PC-3 (cell line): Measurements from ENCODE around the gene PLCXD1. TPM values are rescaled to one million over a fixed set of nuclear protein-coding genes. Genes with fewer than 3 reads are reported as not detected.

Experiments
- ATAC-seq: fragments of 200-7000 bp; cut with Tn5 transposase; 2 replicates; pipeline ENCODE4 v1.9.1; 2020; ENCODE audit warnings: mild to moderate bottlenecking, moderate library complexity
- BruUV-seq: library from RNA; stranded (reverse); fragments of 400-500 nt; replicated peaks from 2 replicates; lab custom pipeline; 2021; lab: Mats Ljungman, UMichigan
- CTCF ChIA-PET: fragments of 300-600 bp; sonication (Branson Sonifier 250); formaldehyde crosslinking; loops from one replicate; lab custom pipeline; 2022; ENCODE audit warnings: antibody characterized with exemption; lab: Charles Lee
- POLR2A ChIA-PET: fragments of 300-600 bp; sonication (Branson Sonifier 250); formaldehyde crosslinking; loops from one replicate; lab custom pipeline; 2022; ENCODE audit warnings: antibody characterized with exemption; ENCODE audit not compliant: unreplicated experiment; lab: Charles Lee
- DNase-seq: peaks from one replicate; pipeline ENCODE4 v3.0.0-alpha.2; 2015
- H2AFZ ChIP-seq: fragments of 300-600 bp; sonication (generic); 2 replicates; pipeline ENCODE4 v1.6.0; 2016; ENCODE audit warnings: antibody characterized with exemption, low read length
- H3F3A ChIP-seq: fragments of 300-600 bp; sonication (generic); one replicate; pipeline ENCODE4 v1.6.0; 2017; ENCODE audit warnings: antibody characterized with exemption, low read length, control low read depth, mild to moderate bottlenecking; ENCODE audit not compliant: unreplicated experiment
- H3K27ac ChIP-seq: fragments of 300-600 bp; sonication (generic); 2 replicates; pipeline ENCODE4 v1.5.1; 2016; ENCODE audit warnings: mild to moderate bottlenecking, low read length
- H3K27me3 ChIP-seq: fragments of 300-600 bp; sonication (generic); 2 replicates; pipeline ENCODE4 v1.6.1; 2016; ENCODE audit warnings: low read length, mixed read lengths
- H3K36me3 ChIP-seq: fragments of 300-600 bp; sonication (generic); 2 replicates; pipeline ENCODE4 v1.6.1; 2016; ENCODE audit warnings: low read depth, mixed run types, low read length, mixed read lengths
- H3K4me1 ChIP-seq: fragments of 300-600 bp; sonication (generic); 2 replicates; pipeline ENCODE4 v1.5.1; 2016; ENCODE audit warnings: low read length; ENCODE audit not compliant: insufficient read depth
- H3K4me2 ChIP-seq: fragments of 300-600 bp; sonication (generic); 2 replicates; pipeline ENCODE4 v1.6.0; 2016; ENCODE audit warnings: low read length
- H3K4me3 ChIP-seq: fragments of 300-600 bp; sonication (generic); 2 replicates; pipeline ENCODE4 v1.5.1; 2016; ENCODE audit warnings: mild to moderate bottlenecking, low read length, mixed read lengths
- H3K79me2 ChIP-seq: fragments of 300-600 bp; sonication (generic); 2 replicates; pipeline ENCODE4 v1.6.1; 2017; ENCODE audit warnings: low read length, mixed read lengths
- H3K9ac ChIP-seq: fragments of 300-600 bp; sonication (generic); 2 replicates; pipeline ENCODE4 v1.6.0; 2016; ENCODE audit warnings: mild to moderate bottlenecking, low read length
- H3K9me2 ChIP-seq: fragments of 300-600 bp; sonication (generic); replicated peaks from 2 replicates; pipeline ENCODE4 v1.6.1; 2016; ENCODE audit warnings: mixed run types, low read length, mixed read lengths
- H3K9me3 ChIP-seq: fragments of 300-600 bp; sonication (generic); 2 replicates; pipeline ENCODE4 v1.6.1; 2016; ENCODE audit warnings: low read length, mixed read lengths
- H4K20me1 ChIP-seq: fragments of 300-600 bp; sonication (generic); 2 replicates; pipeline ENCODE4 v1.6.1; 2016; ENCODE audit warnings: low read length, mixed read lengths
- CTCF ChIP-seq: fragments of 300-600 bp; sonication (generic); conservative IDR thresholded peaks from 2 replicates; pipeline ENCODE4 v1.5.1; 2017; ENCODE audit warnings: antibody characterized with exemption, low read depth, mild to moderate bottlenecking, low read length
- EZH2 ChIP-seq: fragments of 300-600 bp; sonication (generic); IDR thresholded peaks from one replicate; pipeline ENCODE4 v1.6.1; 2017; ENCODE audit warnings: antibody characterized with exemption, mild to moderate bottlenecking, low read length; ENCODE audit not compliant: unreplicated experiment
- EZH2phosphoT487 ChIP-seq: fragments of 300-600 bp; sonication (generic); IDR thresholded peaks from 2 replicates; pipeline ENCODE4 v1.6.1; 2018; ENCODE audit warnings: mild to moderate bottlenecking, antibody characterized with exemption, low read length, borderline replicate concordance
- intact Hi-C: fragments of 100-400 bp; cut with micrococcal nuclease; formaldehyde crosslinking; loops from 2 replicates; pipeline ENCODE4 v1.9.0; 2023
- total RNA-seq: library from RNA; depleted of rRNA; stranded (reverse); fragments of >200 nt; gene quantifications from 2 replicates; pipeline ENCODE4 v1.2.3, GENCODE V29; 2014

Gene PLCXD1
- total RNA-seq, 1 experiment from 2014 or later = 25.7 TPM

- H3K27me3 ChIP-seq = no peaks in the 10 kb centered on the region
- intact Hi-C loops = no loop called here
- no peaks in the 10 kb centered on the region for H3K4me1 ChIP-seq
- no peak for DNase-seq
- H3K9me3 ChIP-seq = no peaks in the 10 kb centered on the region
- no peak overlapping the region for H3K27ac ChIP-seq
- no TSS peak for BruUV-seq
- H3K36me3 ChIP-seq = peaks cover 10% of the 10 kb centered on the region; the same call in 1 of the 2 replicates
- H2AFZ ChIP-seq = no peak overlapping the region
- H3K9ac ChIP-seq = no peak overlapping the region
- no peaks in the 10 kb centered on the region for H3K79me2 ChIP-seq
- TF ChIP-seq CTCF (no peak), EZH2phosphoT487 (no peak), EZH2 (no peak)
- ATAC-seq = no peak
- POLR2A ChIA-PET = no interaction called here
- CTCF ChIA-PET = no interaction called here
- H3K4me2 ChIP-seq = no peak overlapping the region
- H4K20me1 ChIP-seq = no peaks in the 10 kb centered on the region
- no peaks in the 10 kb centered on the region for H3K9me2 ChIP-seq
- H3F3A ChIP-seq = no peaks in the 10 kb centered on the region
- H3K4me3 ChIP-seq = no peak overlapping the region
Observed at GRCh38 chrX:310621-311155, 29.5 kb downstream of the PLCXD1 start.

GRCh38 chrX:311156-312129 lies 30.3 kb downstream of the PLCXD1 start:
- intact Hi-C loops = no loop called here
- no peak overlapping the region for H3K27ac ChIP-seq
- H3K4me3 ChIP-seq = no peak overlapping the region
- H3K9ac ChIP-seq = no peak overlapping the region
- H3K79me2 ChIP-seq = no peaks in the 10 kb centered on the region
- no TSS peak for BruUV-seq
- H2AFZ ChIP-seq = no peak overlapping the region
- no peaks in the 10 kb centered on the region for H3F3A ChIP-seq
- peaks cover 10% of the 10 kb centered on the region; the same call in 1 of the 2 replicates for H3K36me3 ChIP-seq
- TF ChIP-seq CTCF = no peak
- TF ChIP-seq EZH2 = no peak
- TF ChIP-seq EZH2phosphoT487 = no peak
- H3K9me2 ChIP-seq = no peaks in the 10 kb centered on the region
- DNase-seq (no peak), ATAC-seq (no peak)
- H3K4me2 ChIP-seq = no peak overlapping the region
- ChIA-PET POLR2A (no interaction called here), CTCF (no interaction called here)
- H3K4me1 ChIP-seq = no peaks in the 10 kb centered on the region
- H4K20me1 ChIP-seq = no peaks in the 10 kb centered on the region
- no peaks in the 10 kb centered on the region for H3K27me3 ChIP-seq
- H3K9me3 ChIP-seq = no peaks in the 10 kb centered on the region
